ENCODE results near the gene APBB2.
A peak's percentile ranks its signal among the peaks of the same experiment; 100 is the strongest.

- TF ChIP-seq, protein P1, sequence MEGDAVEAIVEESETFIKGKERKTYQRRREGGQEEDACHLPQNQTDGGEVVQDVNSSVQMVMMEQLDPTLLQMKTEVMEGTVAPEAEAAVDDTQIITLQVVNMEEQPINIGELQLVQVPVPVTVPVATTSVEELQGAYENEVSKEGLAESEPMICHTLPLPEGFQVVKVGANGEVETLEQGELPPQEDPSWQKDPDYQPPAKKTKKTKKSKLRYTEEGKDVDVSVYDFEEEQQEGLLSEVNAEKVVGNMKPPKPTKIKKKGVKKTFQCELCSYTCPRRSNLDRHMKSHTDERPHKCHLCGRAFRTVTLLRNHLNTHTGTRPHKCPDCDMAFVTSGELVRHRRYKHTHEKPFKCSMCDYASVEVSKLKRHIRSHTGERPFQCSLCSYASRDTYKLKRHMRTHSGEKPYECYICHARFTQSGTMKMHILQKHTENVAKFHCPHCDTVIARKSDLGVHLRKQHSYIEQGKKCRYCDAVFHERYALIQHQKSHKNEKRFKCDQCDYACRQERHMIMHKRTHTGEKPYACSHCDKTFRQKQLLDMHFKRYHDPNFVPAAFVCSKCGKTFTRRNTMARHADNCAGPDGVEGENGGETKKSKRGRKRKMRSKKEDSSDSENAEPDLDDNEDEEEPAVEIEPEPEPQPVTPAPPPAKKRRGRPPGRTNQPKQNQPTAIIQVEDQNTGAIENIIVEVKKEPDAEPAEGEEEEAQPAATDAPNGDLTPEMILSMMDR (IDR thresholded peaks at IDR 0.05) = peak; percentile 58
- no peak for TF ChIP-seq EZH2 (IDR thresholded peaks at IDR 0.05; ENCODE audit: borderline replicate concordance, insufficient read depth, low read depth, low read length, poor library complexity, severe bottlenecking)
Measured at GRCh38 chr4:40976343-40976742, 238.0 kb downstream of the APBB2 start.
